Right ventricle myocardium superior (tissue), 1 donor: ENCODE measurements around the gene PREP. TPM values are rescaled to one million over a fixed set of nuclear protein-coding genes. Genes with fewer than 3 reads are reported as not detected.

Source experiments
- ATAC-seq: fragments of 200-7000 bp; cut with Tn5 transposase; one replicate; pipeline ENCODE4 v1.9.1; 2020; ENCODE audit warnings: mild to moderate bottlenecking; ENCODE audit not compliant: poor library complexity
- DNase-seq: peaks from one replicate; pipeline ENCODE4 v3.0.0-alpha.2; 2020
- intact Hi-C: fragments of 100-400 bp; cut with DNase I; formaldehyde crosslinking; loops from one replicate; pipeline ENCODE4 v1.11.2; 2022
- total RNA-seq: library from RNA; stranded (reverse); fragmentation: NEBNext Ultra II Directional; extraction: Animal tissue kit (Norgen Biotek cat#: 25700); gene quantifications from one replicate; pipeline ENCODE4 v1.2.1, GENCODE V29; 2021
- donor health status: DM: no; HTN: yes; CAD: no; lungs with severe emphysema.

PREP gene
- total RNA-seq, 1 donor from 2014 or later = 23.0 TPM

DNA sequence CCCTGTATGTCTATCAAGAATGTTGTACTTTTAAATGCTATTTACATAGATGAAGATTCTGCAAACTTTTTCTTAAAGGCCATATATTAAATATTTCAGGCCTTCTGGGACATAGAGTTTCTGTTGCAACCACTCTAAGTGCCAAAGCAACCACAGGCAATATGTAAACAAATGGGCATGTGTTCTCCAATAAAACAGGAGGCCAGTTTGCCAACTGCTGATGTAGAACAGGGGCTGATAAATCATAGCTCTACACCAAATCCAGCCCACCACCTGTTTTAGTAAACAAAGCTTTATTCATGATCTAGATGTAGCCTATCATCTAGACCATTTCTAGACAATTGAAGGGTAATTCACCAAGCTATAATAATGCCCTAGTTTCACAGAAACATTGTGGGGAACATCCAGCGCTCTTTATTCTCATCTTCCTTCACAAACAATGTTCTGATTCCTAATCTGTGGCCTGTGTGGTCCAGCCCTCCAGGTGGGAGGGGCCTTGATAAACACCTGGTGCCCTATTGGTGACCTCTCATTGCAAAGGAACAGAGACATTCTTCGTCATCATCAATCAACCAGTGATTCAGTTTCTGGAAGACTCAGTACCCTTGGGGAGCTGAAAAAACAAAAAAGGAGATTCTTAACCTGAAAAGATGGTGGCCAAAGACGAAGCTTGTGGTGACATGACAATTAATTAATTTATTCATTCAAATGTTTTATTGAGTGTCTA, 80.2 kb downstream of the PREP start:
- no peak for ATAC-seq
- intact Hi-C loops = no loop called here

DNA sequence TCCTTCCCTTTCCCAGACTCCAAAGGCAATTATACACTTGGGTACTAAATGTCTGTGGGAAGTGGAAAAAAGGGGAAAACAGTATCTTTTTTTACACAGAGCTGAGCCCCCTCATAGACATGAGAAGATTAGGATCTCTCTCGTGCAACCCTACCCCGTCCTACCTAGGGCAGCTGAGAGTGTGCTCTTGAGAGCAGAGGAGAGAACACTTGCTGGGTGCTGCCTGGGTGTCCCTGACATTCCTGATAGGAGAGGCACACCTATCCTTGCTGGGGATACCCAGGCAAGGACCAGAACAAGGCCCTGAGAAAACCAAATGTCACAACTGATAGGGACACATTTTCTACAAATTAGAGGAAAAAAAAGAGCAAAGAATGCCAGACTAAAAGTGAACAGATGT, 81.2 kb downstream of the PREP start:
- DNase-seq (no peak), ATAC-seq (no peak)
- intact Hi-C loops = no loop called here

More for the DNA sequence above, 80.2 kb downstream of the PREP start:
- DNase-seq = no peak

DNA sequence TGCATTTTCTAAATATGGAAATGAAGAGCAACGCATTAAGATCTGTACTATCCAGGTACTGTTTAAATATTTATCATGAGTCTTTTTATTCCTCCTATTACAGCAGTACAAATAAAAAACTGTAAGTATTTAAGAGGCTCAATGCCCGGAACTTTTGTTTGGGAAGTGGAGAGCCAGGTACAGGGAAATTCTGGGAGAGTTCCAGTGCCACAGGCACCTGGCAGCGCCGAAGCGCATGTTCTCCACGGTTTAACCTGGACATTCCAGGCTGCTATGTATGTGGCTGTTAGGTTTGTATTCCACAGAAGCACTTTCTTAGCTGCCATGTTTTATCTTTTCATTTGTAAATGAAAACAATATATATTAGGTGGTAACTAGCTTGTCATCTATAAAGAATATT, 81.7 kb downstream of the PREP start:
- no peak for ATAC-seq
- intact Hi-C loops = no loop called here
- no peak for DNase-seq

DNA sequence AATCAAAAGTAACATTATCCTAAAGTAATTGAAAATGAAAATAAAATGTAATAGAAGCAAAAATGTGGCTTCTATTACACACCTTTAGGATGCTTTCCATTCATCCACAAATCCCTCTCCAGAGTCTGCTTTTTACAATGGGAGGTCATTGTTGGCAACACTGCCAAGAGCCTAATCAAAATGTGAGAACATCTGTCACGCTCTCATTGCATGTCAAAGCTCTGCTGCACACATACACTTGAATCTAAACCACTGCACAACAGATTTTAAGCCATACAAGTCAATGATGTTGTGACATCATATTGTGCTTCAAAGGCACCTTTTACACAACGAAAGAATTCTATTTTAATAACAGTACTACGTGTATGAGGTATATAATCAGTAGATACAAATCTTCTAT, 82.1 kb downstream of the PREP start:
- DNase-seq (no peak), ATAC-seq (peak; percentile 57)
- intact Hi-C loops = no loop called here

DNA sequence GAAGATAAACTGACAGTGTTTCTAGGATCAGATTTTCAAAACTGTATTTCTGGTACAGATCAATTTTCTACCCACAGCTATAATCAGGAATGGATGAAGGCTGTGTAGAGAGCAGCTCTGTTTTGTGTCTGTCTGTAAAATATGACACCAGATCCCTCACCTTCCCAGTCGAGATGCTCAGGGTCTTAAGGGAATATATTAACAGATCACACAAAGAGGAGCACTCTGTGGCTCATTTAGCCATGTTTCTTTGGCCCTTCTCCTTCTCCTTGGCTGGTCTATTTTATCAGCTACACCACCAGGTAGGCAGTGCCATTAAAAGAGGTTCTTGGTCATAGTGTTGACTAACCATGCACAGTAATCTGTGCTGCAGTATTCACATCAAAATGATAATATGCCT, 82.6 kb downstream of the PREP start:
- ATAC-seq = no peak
- no peak for DNase-seq
- intact Hi-C loops = no loop called here

DNA sequence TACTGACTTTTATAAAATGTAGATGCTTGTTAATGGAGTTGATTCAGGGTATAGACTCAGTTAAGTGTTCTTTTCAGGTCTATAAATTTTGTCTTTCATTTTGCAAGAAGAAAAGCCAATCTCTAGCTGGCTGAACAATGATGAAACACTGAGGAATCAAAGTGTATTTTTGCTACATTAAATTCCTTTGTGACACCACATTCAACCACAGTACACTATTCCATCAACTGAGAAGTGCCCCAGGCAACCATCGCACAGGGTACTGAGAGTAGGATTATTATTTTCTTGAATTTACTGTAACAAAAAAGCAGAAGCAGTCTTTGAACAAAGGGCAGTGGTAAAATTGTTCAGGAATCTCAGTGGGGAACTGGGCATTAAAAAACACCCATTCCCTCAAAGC, 83.6 kb downstream of the PREP start:
- no peak for DNase-seq
- intact Hi-C loops = no loop called here
- no peak for ATAC-seq

DNA sequence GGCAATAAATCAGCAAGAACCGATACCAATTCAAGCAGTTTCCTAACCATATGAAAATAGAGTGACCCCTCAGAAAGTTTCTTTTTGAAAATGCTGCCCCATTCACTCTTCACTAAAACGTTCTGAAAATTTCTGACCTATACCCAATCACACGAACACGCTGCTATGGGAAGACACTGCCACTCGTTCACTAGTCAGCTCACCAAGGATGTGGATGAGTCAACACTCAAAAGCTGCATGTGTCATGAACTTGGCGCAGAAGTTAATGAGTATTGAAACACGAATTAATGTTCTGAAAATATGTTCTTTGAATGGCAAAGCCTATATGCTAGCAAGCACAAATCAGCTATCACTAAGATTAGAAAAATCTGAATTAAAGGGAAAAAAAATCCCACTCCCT, 84.2 kb downstream of the PREP start:
- ATAC-seq = no peak
- intact Hi-C loops = no loop called here
- DNase-seq = no peak

DNA sequence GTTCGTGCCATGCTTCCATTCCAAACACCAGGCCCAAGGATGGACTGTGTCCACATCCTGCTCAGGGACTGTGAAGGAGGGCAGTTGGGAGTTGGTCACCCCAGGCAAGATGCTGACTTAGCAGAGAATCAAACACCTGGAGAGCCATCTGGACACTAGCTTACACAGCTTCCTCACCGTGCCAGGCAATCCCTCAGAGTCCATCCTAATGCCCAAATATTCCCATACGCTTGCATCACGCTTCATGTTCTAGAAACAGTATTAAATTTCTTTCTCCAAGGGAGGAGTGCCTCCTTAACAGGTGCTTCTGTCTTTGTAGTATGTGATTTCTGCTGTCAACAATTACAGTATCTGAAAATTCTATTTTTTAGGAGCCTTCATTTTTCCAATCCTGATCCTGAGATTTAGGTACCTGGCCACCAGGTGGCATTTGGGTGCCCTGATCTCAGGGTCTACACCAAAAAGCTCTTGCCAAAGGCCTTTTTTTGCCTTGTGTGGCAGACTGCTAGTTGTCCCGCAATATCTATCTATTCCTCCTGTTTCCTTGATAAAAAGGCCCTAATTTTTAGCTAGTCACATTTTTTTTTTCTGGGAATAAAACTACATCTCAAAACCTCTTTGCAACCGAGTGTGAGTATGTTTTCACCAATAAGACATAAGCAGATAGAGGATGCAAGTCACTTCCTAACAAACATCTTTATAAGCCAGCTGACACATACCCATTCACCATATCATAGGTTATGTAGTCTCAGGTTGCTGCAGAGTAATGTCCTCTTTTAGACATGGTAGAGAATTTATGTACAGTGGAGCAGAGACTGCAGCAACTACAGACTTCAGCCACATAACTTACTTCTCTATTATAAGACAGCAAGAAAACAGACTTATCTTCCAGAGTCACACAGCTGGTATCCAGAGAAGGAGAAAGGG, 85.0 kb downstream of the PREP start:
- ATAC-seq = no peak
- intact Hi-C loops = no loop called here
- DNase-seq = no peak

DNA sequence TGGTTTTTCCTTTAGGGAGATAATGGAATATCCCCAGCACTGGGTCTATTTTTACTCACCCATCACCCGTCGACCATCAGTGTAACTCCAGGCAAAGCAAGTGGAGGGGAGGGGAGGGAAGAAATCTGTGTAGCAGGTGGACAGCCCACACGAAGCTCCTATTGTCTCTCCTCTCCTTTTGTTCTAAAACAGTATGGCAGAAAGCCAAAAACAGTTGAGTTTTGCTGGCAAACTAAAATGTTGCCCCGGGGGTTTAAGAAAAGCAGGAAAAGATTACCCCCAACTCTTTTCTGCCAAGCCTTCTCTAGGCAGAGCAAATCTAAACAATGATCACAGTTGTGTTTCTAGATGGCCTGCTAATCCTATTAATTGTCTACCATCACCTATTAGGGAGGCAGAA, 89.7 kb downstream of the PREP start:
- intact Hi-C loops = no loop called here
- ATAC-seq = no peak
- DNase-seq = no peak

DNA sequence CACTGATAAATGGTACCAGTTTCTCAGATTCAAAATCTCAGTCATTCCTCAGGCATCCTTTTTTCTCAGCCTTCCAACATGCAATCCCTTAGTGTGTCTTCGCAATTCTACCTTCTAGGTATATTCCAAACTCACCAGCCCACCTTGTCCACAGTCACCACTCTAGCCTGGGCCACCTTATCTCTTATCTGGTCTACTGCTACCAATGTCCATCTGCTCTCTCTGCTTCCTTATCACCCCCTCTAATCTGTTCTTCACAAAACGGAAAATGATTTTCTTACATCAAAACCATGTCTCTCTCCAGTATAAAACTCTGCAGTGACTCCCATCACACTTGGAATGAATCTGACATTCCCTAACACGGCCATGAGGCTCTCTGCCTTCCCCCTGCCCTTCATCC, 91.9 kb downstream of the PREP start:
- intact Hi-C loops = no loop called here
- no peak for ATAC-seq
- no peak for DNase-seq

DNA sequence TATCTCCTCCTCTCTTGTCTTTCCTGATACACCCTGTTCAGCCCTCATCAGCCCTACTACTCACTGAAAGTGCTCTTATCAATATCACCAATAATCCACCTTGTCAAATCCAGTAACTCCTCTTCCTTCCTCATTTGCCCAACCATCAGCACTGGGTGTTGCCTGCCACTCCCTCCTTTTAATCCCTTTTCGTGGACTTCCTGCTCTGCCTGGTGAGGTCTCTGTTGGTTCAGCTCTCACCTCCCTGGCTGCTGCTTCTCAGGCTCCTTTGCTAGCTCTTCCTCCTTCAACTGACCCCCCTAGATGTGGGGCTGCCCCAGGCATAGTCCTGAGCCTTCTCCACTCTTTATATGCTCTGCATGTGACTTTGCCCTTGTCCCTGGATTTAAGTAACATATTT, 92.5 kb downstream of the PREP start:
- intact Hi-C loops = no loop called here
- DNase-seq (no peak), ATAC-seq (no peak)

DNA sequence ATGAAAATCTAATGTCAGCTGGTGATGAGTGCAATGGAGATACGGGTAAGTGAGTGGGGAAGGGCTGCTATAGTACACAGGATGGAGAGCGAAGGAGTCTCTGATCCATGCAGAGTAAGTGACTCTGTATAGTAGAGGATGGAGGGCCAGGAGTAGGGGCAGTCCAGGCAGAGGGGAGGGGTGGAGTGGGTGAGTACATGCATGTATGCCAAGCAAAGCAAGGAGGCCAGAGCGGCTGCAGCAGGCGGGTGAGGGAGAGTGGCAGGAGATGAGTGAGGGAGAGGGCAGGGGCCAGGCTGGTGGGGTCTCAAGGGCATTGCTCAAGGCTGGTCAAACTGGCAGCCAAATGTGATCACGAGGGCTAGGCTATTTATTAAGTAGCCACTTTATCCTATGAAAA, 94.0 kb downstream of the PREP start:
- intact Hi-C loops = no loop called here
- ATAC-seq (peak; percentile 78), DNase-seq (peak; percentile 43)

DNA sequence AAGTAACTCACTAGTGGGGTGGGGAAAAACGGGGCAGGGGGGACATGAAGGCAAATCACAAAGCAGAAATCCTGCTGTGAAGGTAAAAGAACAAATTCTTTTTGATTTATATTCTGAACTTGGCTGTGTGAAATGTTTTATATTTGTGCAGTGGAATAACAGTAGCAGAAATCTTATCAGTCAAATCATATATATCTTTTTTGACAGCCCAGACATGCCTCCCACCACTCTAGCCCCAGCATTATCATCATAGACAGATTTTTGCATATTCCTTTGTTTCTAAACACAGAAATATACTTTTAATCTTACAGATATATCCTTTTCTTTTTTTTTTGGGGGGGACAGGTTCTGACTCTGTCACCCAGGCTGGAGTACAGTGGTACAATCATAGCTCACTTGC, 97.4 kb downstream of the PREP start:
- DNase-seq (no peak), ATAC-seq (no peak)
- intact Hi-C loops = no loop called here

DNA sequence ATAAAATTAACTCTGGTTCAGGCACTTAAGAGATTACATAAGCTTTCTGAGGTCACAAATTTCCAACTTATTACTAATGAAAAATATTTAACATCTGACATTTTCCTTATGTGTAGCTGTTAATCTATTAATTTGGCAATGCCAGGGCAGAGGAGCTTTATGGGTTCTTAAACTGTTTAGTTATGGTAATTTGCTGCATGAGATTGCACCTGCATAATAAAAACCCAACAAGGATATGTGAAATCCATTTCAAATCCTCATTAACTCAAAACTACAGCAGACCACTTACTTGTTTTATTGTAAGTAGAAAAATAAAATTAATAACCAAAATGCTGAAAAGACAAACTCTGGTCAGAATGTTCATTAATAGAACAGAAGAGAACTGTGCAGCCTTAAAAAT, 98.1 kb downstream of the PREP start:
- no peak for ATAC-seq
- no peak for DNase-seq
- intact Hi-C loops = no loop called here

DNA sequence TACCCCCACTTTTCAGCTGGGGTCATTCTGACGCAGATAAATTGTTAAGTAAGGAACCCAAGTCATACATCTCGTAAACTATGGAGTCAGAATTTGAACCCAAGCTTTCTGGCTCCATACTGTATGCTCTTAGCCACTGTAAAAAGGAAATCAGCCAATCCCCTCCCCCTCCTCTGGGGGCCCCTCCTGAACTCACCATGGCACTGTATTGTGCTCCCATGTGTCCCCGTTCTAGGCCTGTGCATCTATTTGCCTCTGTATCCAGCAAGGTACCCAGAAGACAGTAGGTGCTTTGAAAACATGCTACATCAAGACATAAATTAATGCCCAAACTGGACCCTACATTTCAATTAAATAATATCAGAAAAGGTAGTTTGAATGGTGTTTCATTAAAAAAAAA, 98.5 kb downstream of the PREP start:
- DNase-seq (no peak), ATAC-seq (no peak)
- intact Hi-C loops = no loop called here

DNA sequence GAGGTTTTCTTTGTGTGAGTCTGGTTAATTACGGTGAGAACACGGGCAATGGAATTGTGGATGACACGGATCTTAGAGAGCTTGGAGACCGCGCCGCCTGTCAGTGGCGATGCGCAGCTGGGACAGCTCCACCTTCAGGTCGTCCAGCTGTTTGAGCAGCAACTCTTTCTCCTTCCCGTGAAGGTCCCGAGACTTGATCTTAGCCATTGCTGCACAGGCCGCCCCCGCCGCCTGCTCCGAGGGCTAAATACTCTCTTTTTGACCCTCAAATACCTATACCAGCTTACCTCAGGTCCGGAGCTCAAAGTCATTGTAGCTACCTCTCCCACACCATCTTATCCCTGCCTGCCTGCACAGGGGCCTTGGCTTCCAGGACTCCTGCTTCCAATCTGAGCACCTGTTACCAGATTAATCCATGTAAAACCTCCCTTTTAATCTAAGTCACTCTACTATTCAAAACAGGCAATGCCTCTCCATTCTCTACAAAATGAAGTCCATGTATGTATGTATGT, 100.2 kb downstream of the PREP start:
- DNase-seq = no peak
- ATAC-seq = no peak
- intact Hi-C loops = no loop called here

DNA sequence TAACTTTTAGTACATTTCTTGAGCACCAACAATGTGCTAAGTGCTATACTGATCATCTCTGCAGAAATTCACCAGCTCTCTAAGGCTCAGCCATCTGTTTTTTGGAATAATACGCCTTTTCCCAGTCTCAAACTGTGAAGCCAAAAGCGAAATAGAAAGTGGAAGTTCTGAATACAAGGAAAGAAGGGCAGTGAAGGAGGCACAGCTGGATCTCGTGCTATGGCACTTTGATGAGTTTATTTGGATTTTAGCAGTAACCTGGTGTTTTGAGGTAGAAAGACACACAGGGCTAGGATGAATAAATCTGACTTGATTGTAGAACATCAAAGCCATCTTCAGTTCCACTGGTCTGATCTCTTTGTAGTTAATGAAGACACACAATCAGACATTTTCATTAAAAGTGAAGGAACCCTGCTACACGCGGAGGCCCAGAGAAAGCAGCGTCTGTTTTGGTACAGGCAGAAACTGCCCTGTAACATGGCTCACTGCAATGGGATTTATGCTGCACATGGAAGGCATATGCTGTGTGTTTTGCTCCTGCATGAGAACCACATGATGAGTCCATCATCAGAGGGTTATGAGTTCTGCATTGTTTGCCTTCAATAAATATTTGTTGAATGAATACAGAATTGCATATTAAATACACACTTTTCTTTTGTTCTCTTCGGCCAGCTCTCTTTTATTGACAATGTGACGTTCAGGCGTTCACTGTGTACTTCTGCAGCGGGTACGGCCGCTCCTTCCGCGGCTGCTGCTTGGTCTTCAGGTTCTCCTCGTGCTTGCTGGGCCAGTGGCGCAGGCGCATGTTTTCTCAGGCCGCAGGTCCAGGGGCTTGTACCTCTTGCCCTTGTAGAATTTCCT, 100.9 kb downstream of the PREP start:
- DNase-seq = no peak
- ATAC-seq = no peak
- intact Hi-C loops = no loop called here

DNA sequence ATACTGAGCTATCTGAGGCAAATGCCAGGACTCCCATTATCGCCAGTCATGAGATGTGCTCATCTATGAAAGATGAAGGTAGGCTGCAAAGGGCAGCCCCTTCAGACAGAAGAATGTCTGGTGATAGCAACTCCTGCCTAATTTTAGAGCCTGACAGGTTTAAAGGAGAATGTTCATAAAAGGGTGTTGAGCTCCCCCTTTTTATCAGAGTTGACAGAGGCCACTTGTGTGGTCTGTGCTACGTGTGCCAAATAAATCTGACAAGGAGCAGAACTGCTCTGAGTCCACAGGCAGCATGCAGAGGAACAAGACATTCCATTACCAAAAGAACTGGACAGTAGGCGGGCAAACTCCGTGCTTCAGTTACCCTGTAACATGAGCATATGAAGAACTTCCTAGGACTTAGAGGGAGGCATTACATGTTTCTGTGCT, 101.8 kb downstream of the PREP start:
- no peak for DNase-seq
- ATAC-seq = peak; percentile 90
- intact Hi-C loops = no loop called here

DNA sequence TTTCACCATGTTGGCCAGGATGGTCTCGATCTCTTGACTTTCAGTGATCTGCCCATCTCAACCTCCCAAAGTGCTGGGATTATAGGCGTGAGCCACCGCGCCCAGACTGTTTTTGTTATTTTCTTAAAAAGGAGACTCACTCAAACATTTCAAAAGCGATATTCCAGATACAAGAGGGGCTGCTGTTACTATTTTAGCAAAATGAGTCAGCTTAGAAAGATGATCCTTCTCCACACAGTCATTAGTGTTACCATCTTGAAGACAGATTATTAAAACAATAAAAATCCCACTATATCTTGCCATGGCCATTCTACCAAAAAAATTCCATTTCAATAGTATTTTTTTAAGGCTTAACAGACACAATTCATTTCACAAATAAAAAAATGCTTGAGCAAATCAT, 102.8 kb downstream of the PREP start:
- ATAC-seq (no peak), DNase-seq (no peak)
- intact Hi-C loops = no loop called here
